GM19193 (cell line): ENCODE measurements around the gene DNAAF5.

Experiments
- POLR2A ChIP-seq: IDR thresholded peaks from 4 replicates; pipeline ENCODE4 v1.6.1; 2011; ENCODE audit not compliant: insufficient read depth, insufficient read length; ENCODE audit errors: extremely low read depth

DNAAF5 gene

DNA sequence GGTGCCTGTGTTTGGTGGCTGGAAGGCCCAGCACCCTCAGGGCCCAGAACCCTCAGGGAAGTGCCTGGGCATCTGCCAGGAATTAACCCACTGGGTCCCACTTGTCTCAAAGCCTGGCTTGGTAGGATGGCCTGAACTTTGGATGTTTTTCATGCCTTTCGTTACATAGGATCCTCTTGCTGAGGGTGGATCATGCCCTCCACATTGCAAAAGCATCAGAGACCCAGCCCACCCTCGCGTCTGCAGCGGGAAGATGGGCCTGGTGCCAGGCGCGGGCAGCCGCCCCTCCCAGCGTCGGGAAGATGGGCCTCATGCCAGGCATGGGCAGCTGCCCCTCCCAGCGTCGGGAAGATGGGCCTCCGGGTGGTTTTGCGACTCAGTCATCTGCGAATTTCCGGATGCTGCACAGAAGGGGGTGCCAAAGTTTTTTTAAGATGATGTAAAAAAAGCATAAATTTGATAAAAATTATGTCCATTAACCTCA, 52.5 kb downstream of the DNAAF5 start:
- TF ChIP-seq POLR2A = no peak

DNA sequence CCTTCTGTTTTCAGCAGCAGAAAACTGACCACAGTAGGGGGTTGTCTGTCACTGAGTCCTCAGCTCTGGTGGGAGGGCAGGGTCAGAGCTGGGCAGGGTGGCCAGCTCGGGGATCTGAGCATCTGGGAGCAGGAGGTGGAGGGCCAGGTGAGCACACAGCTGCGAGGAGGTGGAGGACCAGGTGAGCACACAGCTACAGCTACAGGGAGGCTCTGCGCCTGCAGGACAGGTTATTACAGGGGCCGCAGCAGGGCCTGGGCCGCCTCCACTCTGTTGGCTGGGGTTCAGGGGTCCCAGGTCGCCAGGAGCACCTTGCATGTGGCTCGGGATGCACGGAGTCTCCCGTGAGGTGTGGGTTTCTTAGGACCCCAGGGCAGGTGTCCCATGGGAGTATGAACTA, 53.0 kb downstream of the DNAAF5 start:
- TF ChIP-seq POLR2A = no peak

- TF ChIP-seq POLR2A = no peak
Measured at GRCh38 chr7:780081-780480, 53.6 kb downstream of the DNAAF5 start.

DNA sequence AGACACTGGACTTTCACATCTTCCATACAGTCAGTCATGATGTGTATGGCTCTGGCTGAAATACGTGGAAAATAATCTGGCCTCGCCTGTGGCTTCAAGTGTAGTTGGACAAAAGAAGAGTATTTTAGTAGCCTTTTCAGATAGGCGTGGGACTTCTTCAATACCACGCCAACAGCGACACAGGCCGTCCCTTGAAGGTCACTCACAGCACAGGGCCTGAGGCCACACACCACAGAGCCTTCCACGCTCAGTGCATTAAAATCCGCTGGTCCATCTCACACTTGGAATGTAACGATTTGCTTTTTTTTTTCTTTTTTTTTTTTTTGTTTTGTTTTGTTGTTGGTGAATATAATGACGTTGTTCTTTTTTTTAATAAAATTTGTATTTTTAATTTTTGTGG, 54.0 kb downstream of the DNAAF5 start:
- TF ChIP-seq POLR2A = no peak

- TF ChIP-seq POLR2A = no peak
Measured at GRCh38 chr7:781186-781849, 54.8 kb downstream of the DNAAF5 start.

DNA sequence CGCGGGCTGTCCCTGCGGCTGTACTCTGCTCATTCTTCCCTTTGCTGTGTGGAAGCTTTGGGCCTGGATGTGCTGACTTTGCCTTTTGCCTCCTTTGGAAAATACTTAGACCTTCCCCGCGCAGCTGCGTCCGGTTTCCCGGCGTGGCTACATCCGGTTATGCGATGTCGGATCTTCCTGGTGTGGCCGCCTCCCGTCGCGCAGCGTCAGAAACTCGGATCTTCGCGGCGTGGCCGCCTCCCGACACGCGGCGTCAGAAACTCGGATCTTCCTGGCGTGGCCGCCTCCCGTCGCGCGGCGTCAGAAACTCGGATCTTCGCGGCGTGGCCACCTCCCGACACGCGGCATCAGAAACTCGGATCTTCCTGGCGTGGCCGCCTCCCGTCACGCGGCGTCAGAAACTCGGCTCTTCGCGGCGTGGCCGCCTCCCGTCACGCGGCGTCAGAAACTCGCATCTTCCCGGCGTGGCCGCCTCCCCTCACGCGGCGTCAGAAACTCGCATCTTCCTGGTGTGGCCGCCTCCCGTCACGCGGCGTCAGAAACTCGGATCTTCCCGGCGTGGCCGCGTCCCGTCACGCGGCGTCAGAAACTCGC, 55.5 kb downstream of the DNAAF5 start:
- no peak for TF ChIP-seq POLR2A

DNA sequence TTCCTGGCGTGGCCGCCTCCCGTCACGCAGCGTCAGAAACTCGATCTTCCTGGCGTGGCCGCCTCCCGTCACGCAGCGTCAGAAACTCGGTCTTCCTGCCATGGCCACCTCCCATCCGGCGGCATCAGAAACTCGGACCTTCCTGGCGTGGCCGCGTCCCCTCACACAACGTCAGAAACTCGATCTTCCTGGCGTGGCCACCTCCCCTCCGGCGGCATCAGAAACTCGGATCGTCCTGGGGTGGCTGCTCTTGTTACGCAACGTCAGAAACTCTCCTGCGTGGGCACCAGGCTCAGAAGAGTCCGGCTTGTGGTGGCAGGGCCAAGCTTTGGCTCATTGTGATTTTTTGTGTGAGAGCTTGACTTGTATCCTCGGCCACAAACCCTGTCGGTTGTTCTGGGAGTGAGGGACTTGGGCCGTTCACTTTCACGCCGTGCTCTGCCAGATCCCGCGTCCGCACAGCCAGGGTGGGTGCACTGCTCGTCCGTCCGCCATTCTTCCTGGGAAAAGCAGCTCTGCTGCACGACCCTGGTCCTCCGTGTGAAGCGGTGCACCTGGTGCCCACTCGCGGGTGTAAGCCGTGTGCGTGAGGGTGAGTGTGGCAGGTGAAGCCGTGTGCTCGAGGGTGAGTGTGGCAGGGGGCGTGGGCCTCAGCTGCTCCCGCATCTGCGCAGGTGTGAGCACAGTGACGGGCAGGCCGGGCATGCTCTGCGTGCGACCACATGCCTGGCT, 56.4 kb downstream of the DNAAF5 start:
- no peak for TF ChIP-seq POLR2A

DNA sequence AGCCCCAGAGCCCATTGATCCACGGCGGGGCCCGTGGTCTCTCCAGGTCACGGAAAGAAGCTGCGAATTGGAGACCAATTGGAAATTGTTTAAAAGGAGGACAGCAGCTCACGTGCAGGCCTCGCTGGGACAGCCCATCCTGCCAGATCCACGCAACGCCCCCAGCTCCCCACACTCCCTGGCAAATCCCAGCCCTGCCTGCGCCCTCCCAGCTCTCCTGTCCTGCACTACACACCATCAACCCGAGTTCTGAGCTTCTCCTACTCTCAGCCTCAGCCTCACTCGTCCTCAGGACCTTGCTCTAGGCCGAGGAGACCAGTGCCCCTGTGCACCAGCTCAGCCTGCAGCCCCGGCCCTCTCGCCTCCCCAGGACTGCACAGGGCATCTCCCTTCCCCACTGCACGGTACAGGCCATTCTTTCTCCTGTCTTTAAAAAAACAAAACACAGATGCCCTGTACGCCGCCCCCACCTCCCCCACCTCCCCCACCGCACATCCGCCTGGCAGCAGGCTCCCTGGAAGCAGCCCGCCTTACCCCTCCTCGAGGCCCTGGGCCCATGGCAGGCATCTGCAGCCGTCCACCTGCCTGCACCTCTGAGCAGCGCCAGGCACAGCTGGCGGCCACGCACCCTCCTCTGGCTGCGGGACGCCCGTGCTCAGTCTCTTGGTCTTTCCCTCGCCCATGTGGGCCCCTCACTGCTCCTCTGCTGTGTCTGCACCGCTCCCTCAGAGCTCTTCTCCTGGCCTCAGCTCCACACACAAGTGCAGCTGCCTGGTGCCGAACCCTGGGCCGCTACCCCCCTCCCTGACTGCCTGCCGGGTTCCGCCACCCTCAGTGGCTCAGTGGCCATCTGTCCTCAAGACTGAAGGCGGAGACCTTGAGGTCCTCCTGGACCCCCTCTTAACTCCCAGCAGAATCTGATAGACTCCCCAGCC, 57.3 kb downstream of the DNAAF5 start:
- no peak for TF ChIP-seq POLR2A

- TF ChIP-seq POLR2A = no peak
Measured at GRCh38 chr7:784971-785370, 58.5 kb downstream of the DNAAF5 start.

DNA sequence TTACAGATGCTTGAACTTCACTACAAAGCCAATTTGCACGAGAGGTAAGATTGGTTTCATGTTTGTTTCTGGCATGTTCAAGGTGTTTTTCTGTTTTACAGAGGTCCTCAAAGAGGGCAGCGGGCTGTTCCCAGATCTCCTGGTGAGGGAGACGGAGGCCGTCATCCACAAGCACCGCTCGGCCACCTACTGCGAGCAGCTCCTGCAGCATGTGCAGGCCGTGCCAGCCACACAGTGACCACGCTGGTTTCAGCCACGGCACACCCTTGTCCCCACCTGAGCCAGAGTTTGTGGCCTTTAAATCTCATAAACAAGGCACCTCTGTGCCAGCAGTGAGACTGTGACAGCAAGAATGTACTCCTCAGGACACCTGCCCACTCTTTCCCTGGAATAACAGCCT, 58.9 kb downstream of the DNAAF5 start:
- TF ChIP-seq POLR2A = no peak

DNA sequence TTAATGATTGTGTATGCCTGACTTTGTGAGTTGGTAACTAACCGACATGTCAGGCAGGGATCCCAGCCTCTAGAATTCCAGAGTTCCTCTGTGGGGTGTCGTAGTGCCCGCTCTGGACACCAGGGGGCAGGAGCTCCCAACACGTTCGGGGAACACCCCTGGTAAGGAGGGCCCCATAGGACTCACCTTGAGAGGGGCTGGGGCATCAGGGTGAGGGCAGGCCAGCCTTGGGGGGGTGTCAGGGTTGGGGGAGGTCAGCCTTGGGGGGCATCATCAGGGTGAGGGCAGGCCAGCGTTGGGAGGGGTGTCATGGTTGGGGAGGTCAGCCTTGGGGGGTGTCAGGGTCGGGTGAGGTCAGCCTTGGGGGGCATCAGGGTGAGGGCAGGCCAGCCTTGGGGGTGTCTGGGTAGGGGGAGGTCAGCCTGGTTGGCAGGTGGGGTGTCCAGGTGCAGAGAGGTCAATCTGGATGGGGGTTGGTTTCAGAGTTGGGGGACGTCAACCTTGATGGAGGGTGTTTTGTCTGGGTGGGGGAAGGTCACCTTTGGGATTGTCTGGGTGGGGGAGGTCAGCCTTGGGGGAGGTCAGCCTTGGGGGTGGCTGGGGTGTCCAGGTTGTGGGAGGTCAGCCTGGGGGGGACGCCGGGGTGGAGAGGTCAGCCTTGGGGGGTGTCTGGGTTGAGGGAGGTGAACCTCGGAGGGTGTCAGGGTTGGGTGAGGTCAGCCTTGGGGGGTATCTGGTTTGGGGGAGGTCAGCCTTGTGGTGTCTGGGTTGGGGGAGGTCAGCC, 60.2 kb downstream of the DNAAF5 start:
- no peak for TF ChIP-seq POLR2A

DNA sequence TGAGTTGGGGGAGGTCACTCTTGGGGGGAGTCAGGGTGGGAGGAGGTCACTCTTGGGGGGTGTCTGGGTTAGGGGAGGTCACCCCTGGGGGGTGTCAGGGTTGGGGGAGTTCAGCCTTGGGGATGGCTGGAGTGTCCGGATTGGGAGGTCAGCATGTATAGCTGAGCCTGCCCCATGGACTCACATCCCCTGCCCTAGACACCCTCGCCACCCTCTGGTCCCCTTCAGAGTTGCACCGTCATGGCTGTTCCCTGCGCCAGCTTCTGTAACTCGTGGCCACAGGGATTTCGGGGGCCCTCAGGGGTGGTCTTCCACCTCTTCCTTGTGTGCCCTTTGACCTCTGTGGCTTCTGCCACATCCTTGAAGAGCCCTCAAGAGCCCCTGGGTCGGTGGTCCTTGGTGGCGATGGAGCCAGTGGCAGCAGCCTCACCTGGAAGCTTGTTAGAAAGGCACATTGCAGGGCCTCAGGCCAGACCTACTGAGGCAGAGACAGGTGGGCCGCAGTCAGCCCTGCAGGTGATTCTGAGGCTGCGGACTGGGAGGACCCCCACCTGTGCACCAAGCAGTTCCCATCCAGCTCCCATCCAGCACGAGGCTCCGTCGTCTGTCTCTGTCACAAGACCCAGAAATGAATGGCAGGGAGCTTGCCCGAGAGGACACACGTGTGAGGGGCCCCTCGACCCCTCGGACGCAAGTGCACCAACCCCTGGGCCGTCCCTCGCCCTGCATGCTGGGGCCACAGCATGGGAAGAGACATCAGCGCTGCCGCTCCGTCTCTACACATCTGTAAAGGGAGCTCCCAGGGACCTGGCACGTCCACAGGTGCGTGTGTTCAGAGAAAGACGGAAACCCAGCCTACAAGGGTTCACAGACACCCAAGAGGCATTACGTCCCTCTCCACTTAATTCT, 61.1 kb downstream of the DNAAF5 start:
- no peak for TF ChIP-seq POLR2A

GRCh38 chr7:791519-791918, 65.0 kb downstream of the DNAAF5 start:
- TF ChIP-seq POLR2A = no peak
